LNCaP clone FGC (cell line): ENCODE results near the gene TOR1A.

Source experiments
- DNase-seq: peaks from one replicate; pipeline ENCODE4 v3.0.0-alpha.2; 2011; ENCODE audit warnings: low read depth
- H3K4me3 ChIP-seq: 2 replicates; pipeline ENCODE4 v1.5.1; 2011; ENCODE audit warnings: mild to moderate bottlenecking, low read depth, low read length, control low read depth
- TF ChIP-seq, protein P1 (sequence below): IDR thresholded peaks from 2 replicates; pipeline ENCODE4 v1.5.1; 2012; ENCODE audit warnings: mild to moderate bottlenecking; ENCODE audit not compliant: control insufficient read depth, insufficient read depth; ENCODE audit errors: extremely low read depth

Gene TOR1A

GRCh38 chr9:129768486-129768885 is 55.5 kb downstream of the TOR1A start:
- DNase-seq = no peak
- no peak overlapping the region for H3K4me3 ChIP-seq
- TF ChIP-seq, protein P1, sequence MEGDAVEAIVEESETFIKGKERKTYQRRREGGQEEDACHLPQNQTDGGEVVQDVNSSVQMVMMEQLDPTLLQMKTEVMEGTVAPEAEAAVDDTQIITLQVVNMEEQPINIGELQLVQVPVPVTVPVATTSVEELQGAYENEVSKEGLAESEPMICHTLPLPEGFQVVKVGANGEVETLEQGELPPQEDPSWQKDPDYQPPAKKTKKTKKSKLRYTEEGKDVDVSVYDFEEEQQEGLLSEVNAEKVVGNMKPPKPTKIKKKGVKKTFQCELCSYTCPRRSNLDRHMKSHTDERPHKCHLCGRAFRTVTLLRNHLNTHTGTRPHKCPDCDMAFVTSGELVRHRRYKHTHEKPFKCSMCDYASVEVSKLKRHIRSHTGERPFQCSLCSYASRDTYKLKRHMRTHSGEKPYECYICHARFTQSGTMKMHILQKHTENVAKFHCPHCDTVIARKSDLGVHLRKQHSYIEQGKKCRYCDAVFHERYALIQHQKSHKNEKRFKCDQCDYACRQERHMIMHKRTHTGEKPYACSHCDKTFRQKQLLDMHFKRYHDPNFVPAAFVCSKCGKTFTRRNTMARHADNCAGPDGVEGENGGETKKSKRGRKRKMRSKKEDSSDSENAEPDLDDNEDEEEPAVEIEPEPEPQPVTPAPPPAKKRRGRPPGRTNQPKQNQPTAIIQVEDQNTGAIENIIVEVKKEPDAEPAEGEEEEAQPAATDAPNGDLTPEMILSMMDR = no peak

DNA sequence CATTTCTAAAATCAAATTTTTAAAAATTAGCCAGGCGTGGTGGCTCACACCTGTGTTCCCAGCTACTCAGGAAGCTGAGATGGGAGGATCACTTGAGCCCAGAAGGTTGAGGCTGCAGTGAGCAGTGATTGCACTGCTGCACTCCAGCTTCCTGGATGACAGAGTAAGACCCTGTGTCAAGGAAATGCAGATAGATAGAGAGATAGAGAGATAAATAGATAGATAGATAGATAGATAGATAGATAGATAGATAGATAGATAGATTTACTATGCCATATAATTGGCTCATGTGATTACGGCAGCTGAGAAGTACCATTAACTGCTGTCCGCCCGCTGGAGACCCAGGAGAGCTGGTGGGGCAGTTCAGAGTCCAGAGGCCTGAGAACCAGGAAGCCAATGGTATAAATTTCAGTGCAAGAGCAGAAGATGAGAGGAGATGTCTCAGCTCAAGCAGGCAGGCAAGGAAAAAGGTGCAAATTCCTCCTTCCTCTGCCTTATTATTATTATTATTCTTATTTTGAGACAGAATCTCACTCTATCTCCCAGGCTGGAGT is 58.1 kb downstream of the TOR1A start:
- TF ChIP-seq, protein P1 = no peak
- DNase-seq = no peak
- no peak overlapping the region for H3K4me3 ChIP-seq

DNA sequence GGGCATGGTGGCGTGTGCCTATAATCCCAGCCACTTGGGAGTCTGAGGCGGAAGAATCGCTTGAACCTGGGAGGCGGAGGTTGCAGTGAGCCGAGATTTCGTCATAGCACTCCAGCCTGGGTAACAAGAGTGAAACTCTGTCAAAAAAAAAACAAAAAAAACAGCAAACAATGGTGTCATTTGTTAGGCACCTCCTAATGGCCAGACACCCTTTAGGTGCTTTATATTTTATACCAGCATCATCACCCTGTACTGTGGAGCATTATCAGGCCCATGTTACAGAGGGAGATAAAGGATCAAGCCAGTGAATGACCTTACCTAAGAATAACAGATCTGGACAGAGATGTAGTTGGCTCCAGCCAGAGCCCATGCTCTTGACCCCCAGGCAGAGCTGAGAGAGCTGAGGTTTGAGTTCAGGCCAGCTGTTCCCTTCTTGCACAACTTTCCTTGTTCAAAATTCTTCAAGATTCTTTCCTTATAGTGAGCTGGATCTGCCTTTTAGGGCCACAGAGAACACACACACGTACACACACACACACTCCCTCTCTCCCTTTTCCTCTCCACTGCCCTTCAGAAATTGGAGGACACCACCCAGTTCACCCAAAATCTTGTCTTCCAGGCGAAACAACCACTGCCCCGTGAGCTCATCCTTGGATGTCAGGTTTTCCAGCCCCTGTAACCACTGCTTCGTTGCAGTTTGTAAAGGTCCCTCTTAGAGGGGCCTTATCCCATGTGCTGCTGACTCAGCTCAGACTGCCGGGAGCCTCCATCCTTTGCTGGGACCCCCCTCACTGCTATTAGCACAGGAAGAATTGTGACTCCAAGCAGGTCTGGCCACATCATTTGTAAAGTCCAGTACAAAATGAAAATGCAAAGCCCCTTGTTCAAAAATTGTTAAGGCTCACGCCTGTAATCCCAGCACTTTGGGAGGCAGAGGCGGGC is 60.7 kb downstream of the TOR1A start:
- no peak overlapping the region for H3K4me3 ChIP-seq
- DNase-seq = no peak

More for the DNA sequence above, 60.7 kb downstream of the TOR1A start:
- TF ChIP-seq, protein P1 = no peak
